Fibroblast of lung (primary cell): ENCODE measurements around the gene SMC3. TPM values are rescaled to one million over a fixed set of nuclear protein-coding genes. Genes with fewer than 3 reads are reported as not detected.
"Not testable (repeated sequence)": the region's sequence is repeated elsewhere in the genome, so short reads cannot be mapped to it uniquely, and the experiment has no call there.

Experiments
- DNase-seq, 2 donors: peaks; one replicate each; pipeline versions ENCODE4 v3.0.0 to v3.0.0-alpha.2; 2010; ENCODE audit warnings: low read depth in 2 of 2
- H2AFZ ChIP-seq: 2 replicates; pipeline ENCODE4 v1.5.1; 2012; ENCODE audit warnings: low read length, control low read depth, inconsistent platforms
- H3K27ac ChIP-seq: 2 replicates; pipeline ENCODE4 v1.5.1; 2011; ENCODE audit warnings: low read length, control low read depth; ENCODE audit not compliant: insufficient read depth
- H3K27me3 ChIP-seq: 2 replicates; pipeline ENCODE4 v1.5.1; 2011; ENCODE audit warnings: mild to moderate bottlenecking, low read length; ENCODE audit not compliant: control insufficient read depth, insufficient read depth
- H3K36me3 ChIP-seq: 2 replicates; pipeline ENCODE4 v1.5.1; 2011; ENCODE audit warnings: low read length; ENCODE audit not compliant: control insufficient read depth, insufficient read depth
- H3K4me1 ChIP-seq: 2 replicates; pipeline ENCODE4 v1.5.1; 2011; ENCODE audit warnings: low read length; ENCODE audit not compliant: control insufficient read depth, insufficient read depth; ENCODE audit errors: extremely low read depth
- H3K4me2 ChIP-seq: 2 replicates; pipeline ENCODE4 v1.5.1; 2011; ENCODE audit warnings: low read length, control low read depth; ENCODE audit not compliant: insufficient read depth; ENCODE audit errors: extremely low read depth
- H3K4me3 ChIP-seq, 4 experiments: fragments of 200-600 bp in 1 of 4; sonication (generic) in 1 of 4; replicated peaks in 1 of 4; 2 replicates each; pipeline ENCODE4 v1.5.1; 2011 to 2016; ENCODE audit warnings: low read length in 4 of 4, low read depth in 3 of 4, mild to moderate bottlenecking in 3 of 4, control low read depth in 2 of 4, inconsistent platforms in 1 of 4, mixed read lengths in 1 of 4; ENCODE audit not compliant: insufficient read depth in 1 of 4; ENCODE audit errors: control extremely low read depth in 1 of 4
- H3K79me2 ChIP-seq: 2 replicates; pipeline ENCODE4 v1.5.1; 2012; ENCODE audit warnings: mild to moderate bottlenecking, low read length, inconsistent platforms; ENCODE audit not compliant: control insufficient read depth, insufficient read depth
- H3K9ac ChIP-seq: 2 replicates; pipeline ENCODE4 v1.5.1; 2011; ENCODE audit warnings: mild to moderate bottlenecking, low read length, control low read depth; ENCODE audit not compliant: insufficient read depth
- H3K9me3 ChIP-seq: 2 replicates; pipeline ENCODE4 v1.5.1; 2012; ENCODE audit warnings: low read depth, low read length; ENCODE audit not compliant: control insufficient read depth, insufficient read depth
- H4K20me1 ChIP-seq: 2 replicates; pipeline ENCODE4 v1.5.1; 2011; ENCODE audit warnings: low read length; ENCODE audit not compliant: control insufficient read depth, insufficient read depth; ENCODE audit errors: extremely low read depth
- EZH2 ChIP-seq: IDR thresholded peaks from 2 replicates; pipeline ENCODE4 v1.5.1; 2012; ENCODE audit warnings: low read length, control low read depth, mild to moderate bottlenecking; ENCODE audit errors: missing control alignments
- polyA plus RNA-seq, 2 donors: library from polyadenylated mRNA; depleted of rRNA in 1 of 2; stranded (reverse) in 1 of 2; unstranded in 1 of 2; fragments of >200 nt; gene quantifications; 2 replicates each; pipeline ENCODE4 v1.2.1, GENCODE V29; 2011 to 2012; ENCODE audit warnings: missing spikeins in 1 of 2
- total RNA-seq: library from RNA; depleted of rRNA; stranded (reverse); fragments of >200 nt; gene quantifications from 2 replicates; pipeline ENCODE4 v1.2.1, GENCODE V29; 2014
- TF ChIP-seq, protein P1 (sequence below), 2 donors: IDR thresholded peaks in 1 of 2; conservative IDR thresholded peaks in 1 of 2; 1 replicate in 1 of 2; 2 replicates in 1 of 2; pipeline ENCODE4 v1.5.1; 2011 to 2012; ENCODE audit warnings: low read length in 2 of 2, control low read depth in 1 of 2, inconsistent platforms in 1 of 2, low read depth in 1 of 2, mild to moderate bottlenecking in 1 of 2

Gene SMC3
- total and polyA plus RNA-seq, 2 donors (not counting 1 experiment from before 2014, with no cell fraction given) = 25.9 to 31.9 TPM

DNA sequence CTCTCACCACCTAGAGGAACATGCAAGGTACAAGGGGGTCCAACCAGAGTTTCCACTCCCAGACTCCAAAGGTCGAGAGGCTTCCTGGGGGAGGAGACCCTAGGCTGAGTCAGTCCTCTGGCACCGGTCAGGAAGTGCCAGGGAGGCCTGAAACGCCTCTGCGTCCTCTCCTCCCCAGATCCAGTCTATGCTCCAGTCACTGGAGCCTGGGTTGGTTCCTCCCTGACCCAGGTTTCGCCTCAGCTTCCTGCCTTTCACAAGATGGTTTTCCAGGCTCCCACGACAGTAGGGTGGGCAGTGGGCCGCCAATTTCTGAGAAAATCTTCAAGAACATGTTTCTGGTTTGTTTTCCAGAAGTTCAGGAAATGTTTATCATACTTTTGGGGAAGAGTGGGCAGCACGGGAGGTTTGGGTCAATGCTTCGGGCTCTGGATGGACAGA lies 39.7 kb upstream of the SMC3 start:
- Histone ChIP-seq H3K9me3 (no peaks in the 10 kb centered on the region), H3K27ac (no peak overlapping the region), H3K4me2 (no peak overlapping the region), H3K4me1 (peaks cover 33% of the 10 kb centered on the region), H3K27me3 (no peaks in the 10 kb centered on the region), H3K9ac (no peak overlapping the region), H3K36me3 (no peaks in the 10 kb centered on the region), H2AFZ (no peak overlapping the region), H3K4me3 (no peak overlapping the region), H3K79me2 (no peaks in the 10 kb centered on the region), H4K20me1 (no peaks in the 10 kb centered on the region)
- DNase-seq = peak in 1 of 2 donors; percentile 74
- no peak for TF ChIP-seq EZH2
- TF ChIP-seq, protein P1, sequence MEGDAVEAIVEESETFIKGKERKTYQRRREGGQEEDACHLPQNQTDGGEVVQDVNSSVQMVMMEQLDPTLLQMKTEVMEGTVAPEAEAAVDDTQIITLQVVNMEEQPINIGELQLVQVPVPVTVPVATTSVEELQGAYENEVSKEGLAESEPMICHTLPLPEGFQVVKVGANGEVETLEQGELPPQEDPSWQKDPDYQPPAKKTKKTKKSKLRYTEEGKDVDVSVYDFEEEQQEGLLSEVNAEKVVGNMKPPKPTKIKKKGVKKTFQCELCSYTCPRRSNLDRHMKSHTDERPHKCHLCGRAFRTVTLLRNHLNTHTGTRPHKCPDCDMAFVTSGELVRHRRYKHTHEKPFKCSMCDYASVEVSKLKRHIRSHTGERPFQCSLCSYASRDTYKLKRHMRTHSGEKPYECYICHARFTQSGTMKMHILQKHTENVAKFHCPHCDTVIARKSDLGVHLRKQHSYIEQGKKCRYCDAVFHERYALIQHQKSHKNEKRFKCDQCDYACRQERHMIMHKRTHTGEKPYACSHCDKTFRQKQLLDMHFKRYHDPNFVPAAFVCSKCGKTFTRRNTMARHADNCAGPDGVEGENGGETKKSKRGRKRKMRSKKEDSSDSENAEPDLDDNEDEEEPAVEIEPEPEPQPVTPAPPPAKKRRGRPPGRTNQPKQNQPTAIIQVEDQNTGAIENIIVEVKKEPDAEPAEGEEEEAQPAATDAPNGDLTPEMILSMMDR (conservative IDR thresholded peaks at IDR 0.05 in 1 of 2, IDR thresholded peaks at IDR 0.05 in 1 of 2; ENCODE audit: low read depth in 1 of 2, low read length in 2 of 2) = no peak

DNA sequence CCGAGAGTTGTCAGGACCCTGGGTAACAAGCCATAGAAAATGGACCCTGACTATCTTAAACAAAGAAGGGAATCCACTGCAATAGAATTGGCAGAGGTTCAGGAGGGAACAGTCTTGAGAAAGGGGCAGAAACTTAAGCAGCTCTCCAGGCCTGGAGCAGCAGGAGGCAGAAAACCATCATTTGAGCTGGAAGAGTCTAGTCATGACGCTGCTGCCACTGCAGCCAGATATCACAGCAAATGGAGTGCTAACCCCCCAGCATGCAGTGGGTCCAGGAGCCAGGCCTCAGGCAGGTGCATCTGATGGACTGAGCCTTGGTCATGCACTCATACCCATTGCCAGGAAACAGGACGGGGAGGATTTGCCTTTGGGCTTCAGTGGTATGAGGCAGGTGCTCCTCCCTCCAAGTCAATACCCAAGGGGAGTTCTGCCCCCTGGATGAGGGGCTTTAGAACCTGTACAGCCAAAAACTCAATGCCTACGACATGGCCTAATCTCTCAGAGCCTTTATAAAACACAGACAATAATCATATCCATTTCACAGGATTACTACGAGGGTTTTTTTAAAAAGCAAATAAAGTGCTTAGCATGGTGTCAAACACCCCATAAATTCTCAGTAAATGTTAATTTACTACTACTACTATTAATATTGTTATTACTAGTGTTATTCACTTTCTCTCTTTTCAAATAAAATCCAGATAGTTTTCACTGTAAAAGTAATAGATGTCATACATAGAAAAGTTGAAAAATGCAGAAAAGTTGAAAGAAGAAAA lies 39.1 kb upstream of the SMC3 start:
- Histone ChIP-seq H3K4me1 (peaks cover 33% of the 10 kb centered on the region), H3K4me3 (no peak overlapping the region), H3K4me2 (peak overlapping the region; percentile 26), H4K20me1 (no peaks in the 10 kb centered on the region), H3K36me3 (no peaks in the 10 kb centered on the region), H2AFZ (no peak overlapping the region), H3K9me3 (no peaks in the 10 kb centered on the region), H3K9ac (no peak overlapping the region), H3K79me2 (no peaks in the 10 kb centered on the region), H3K27ac (no peak overlapping the region), H3K27me3 (no peaks in the 10 kb centered on the region)
- TF ChIP-seq, protein P1 (conservative IDR thresholded peaks at IDR 0.05 in 1 of 2, IDR thresholded peaks at IDR 0.05 in 1 of 2; ENCODE audit: low read depth in 1 of 2, low read length in 2 of 2) = no peak
- DNase-seq = peak in 1 of 2 donors; percentile 57

DNA sequence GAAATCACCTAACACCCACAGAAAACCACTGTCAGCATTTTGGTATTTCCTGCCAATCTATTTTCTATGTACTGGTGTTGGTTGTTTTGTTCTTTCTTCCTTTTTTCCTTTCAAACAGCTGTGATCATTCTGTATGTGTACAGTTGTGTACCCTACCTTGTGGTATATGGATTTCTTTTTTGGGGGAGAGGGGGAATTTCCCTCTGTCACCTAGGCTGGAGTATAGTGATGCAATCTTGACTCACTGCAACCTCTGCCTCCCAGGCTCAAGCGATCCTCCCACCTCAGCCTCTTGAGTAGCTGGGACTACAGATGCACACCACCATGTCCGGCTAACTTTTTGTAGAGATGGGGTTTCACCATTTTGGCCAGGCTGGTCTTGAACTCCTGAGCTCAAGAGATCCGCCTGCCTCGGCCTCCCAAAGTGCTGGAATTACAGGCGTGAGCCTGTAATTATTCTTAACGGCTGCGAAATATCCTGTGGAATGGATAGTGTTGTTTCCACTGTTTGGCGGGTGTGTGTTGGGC lies 38.4 kb upstream of the SMC3 start:
- H3K27ac ChIP-seq = peak overlapping the region; percentile 11
- H4K20me1 ChIP-seq, H3K9me3 ChIP-seq, H3K36me3 ChIP-seq, H3K4me3 ChIP-seq, H2AFZ ChIP-seq, H3K27me3 ChIP-seq, H3K9ac ChIP-seq, H3K79me2 ChIP-seq: not testable (repeated sequence)
- peak in 1 of 2 donors; percentile 53 for DNase-seq
- peak overlapping the region; percentile 26 for H3K4me2 ChIP-seq
- H3K4me1 ChIP-seq = peaks cover 33% of the 10 kb centered on the region
